GM10266 (cell line): Measurements from ENCODE around the gene ATL1.
A peak's percentile ranks its signal among the peaks of the same experiment; 100 is the strongest.
"Not testable (repeated sequence)": the region's sequence is repeated elsewhere in the genome, so short reads cannot be mapped to it uniquely, and the experiment has no call there.

Source experiments
- DNase-seq: peaks from one replicate; pipeline ENCODE4 v3.0.0; 2012; ENCODE audit errors: extremely low spot score
- CTCF ChIP-seq: IDR thresholded peaks from 2 replicates; pipeline ENCODE4 v1.5.1; 2012; ENCODE audit warnings: mild to moderate bottlenecking, low read depth; ENCODE audit not compliant: control insufficient read depth, insufficient read depth; ENCODE audit errors: missing control alignments

Gene ATL1

GRCh38 chr14:50534997-50535396 is 24.9 kb upstream of the ATL1 start:
- DNase-seq: no peak
- TF ChIP-seq CTCF: no peak

GRCh38 chr14:50538034-50538433 is 21.9 kb upstream of the ATL1 start:
- DNase-seq: not testable (repeated sequence)

GRCh38 chr14:50539051-50539450 is 20.9 kb upstream of the ATL1 start:
- no peak for DNase-seq
- no peak for TF ChIP-seq CTCF

- no peak for DNase-seq
- TF ChIP-seq CTCF: no peak
Measured at GRCh38 chr14:50541159-50541567, 18.8 kb upstream of the ATL1 start.

- peak; percentile 57 for TF ChIP-seq CTCF
- peak; percentile 59 for DNase-seq
Measured at GRCh38 chr14:50542941-50543418, 17.0 kb upstream of the ATL1 start.

- TF ChIP-seq CTCF: no peak
- DNase-seq: no peak
Measured at GRCh38 chr14:50544911-50545310, 15.0 kb upstream of the ATL1 start.

GRCh38 chr14:50545618-50546017 is 14.3 kb upstream of the ATL1 start:
- no peak for DNase-seq
- no peak for TF ChIP-seq CTCF

- no peak for TF ChIP-seq CTCF
Measured at GRCh38 chr14:50550294-50550693, 9.7 kb upstream of the ATL1 start.

More at GRCh38 chr14:50550294-50550693, 9.7 kb upstream of the ATL1 start:
- no peak for DNase-seq
